Activated CD4-positive, alpha-beta T cell treated with anti-CD3 and anti-CD28 coated beads for 1 hour (primary cell): ENCODE data around the gene NPPC.
"Not testable (repeated sequence)": the region's sequence is repeated elsewhere in the genome, so short reads cannot be mapped to it uniquely, and the experiment has no call there.

Experiments
- DNase-seq: peaks from one replicate; pipeline ENCODE4 v3.0.0-alpha.2; 2020

Gene NPPC, protein sequence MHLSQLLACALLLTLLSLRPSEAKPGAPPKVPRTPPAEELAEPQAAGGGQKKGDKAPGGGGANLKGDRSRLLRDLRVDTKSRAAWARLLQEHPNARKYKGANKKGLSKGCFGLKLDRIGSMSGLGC

DNA sequence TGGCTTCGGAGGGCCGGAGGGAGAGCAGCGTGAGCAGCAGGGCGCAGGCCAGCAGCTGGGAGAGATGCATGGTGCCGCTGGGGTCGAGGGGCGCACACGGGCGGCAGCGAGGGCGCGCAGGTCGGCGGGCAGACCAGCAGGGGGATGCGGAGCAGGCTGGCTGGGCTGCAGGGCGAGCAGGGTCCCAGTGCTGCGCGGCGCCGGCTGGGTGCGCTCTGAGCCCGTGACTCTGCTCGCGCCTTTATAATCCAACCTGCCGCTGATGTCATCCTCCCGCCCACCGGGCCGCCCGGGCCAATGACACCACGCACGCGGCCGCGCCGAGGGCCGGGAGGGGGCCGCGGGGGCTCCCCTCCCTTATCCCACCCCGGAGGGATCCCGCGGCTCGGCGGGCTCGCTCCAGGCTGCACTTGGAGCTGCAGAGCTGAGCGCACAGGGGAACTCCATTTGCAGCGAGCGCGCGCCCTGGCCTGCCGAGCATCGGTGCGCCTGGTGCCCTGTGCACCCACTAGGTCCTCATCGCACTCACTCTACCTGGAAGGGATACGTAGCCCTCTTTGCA lies at the start of gene NPPC:
NPPC (minus strand) TSS at position 217 of the 562 bp plus-strand sequence; CDS start at position 70, 147 bp downstream.
- peak; percentile 34 for DNase-seq

DNA sequence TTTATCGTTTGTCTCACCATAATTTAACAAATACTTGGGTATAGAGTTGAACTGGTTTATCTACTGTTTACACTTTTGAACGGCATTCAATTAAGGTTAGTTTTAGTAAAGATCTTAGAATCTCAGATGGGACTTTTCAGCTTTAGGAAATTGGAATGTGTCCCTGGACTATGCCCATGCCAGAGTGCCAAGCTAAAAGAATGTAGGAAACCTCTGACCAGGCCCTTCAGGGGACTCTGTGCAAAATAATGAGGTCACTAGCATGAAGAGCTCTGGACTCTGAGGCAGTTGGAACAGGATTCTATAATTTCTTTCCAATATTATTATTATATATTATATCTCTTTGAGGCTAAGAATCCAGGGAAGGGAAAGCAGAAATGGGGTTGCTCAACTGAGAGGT lies 48.8 kb upstream of the NPPC start:
- DNase-seq, result no peak

DNA sequence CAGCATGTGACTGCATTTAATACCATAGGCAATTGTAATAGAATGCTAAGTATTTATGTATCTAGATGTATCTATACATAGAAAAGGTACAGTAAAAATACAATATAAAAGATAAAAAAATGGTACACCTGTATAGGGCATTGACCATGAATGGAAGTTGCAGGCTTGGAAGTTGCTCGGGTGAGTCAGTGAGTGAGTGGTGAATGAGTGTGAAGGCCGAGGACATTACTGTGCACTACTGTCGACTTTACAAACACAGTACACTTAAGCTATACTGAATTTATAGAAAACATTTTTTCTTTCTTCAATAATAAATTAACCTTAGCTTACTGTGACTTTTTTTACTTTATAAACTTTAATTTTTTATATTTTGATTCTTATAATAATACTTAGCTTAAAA lies 44.3 kb upstream of the NPPC start:
- DNase-seq, result no peak

DNA sequence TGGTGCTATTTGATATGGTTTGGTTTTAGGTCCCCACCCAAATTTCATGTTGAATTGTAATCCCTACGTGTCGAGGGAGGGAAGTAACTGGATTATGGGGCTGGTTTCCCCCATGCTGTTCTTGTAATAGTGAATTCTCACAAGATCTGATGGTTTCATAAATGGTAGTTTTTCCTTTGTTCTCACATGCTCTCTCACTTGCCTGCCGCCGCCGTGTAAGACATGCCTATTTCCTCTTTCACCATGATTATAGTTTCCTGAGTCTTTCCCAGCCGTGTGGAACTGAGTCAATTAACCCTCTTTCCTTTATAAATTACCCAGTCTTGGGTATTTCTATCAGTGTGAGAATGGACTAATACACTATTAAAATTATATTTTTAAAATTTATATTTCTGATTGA lies 42.6 kb upstream of the NPPC start:
- no peak for DNase-seq

DNA sequence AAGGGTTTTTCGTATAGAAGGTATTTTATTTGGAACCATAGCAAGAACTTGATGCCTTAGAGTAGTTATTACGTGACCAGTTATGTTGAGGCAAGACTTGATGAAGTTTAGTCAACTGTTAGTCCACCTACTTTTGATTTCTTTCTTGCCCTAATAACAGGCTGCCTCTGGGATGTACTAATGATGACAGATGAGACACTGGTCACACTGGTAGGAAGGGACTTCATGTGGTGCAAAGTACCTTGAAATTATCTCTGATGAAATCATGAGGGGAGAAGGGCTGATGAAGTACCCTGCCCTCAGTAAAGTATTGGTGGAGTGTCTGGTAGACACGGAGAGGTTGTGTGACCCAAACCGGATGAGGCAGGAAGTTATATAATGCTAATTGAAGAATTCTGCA lies 40.7 kb upstream of the NPPC start:
- no peak for DNase-seq

DNA sequence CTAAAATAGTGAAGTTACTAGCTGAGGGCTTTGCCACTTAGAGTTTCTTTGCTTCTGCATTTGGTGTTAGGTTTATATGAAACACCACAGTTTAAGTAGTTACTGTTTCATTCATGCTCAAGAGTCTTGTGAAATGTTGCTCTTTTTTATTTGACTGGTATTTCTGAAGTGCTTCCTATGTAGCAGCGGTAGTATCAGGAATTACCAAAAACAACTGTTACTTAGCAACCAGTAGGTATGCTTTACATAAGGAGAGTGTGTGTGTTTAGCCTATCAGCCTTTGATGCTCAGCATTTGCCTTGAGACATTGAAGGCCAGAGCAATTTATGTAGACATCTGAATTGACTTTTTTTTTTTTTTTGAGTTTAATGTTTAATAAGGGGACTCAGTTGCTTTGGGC lies 38.9 kb upstream of the NPPC start:
- no peak for DNase-seq

DNA sequence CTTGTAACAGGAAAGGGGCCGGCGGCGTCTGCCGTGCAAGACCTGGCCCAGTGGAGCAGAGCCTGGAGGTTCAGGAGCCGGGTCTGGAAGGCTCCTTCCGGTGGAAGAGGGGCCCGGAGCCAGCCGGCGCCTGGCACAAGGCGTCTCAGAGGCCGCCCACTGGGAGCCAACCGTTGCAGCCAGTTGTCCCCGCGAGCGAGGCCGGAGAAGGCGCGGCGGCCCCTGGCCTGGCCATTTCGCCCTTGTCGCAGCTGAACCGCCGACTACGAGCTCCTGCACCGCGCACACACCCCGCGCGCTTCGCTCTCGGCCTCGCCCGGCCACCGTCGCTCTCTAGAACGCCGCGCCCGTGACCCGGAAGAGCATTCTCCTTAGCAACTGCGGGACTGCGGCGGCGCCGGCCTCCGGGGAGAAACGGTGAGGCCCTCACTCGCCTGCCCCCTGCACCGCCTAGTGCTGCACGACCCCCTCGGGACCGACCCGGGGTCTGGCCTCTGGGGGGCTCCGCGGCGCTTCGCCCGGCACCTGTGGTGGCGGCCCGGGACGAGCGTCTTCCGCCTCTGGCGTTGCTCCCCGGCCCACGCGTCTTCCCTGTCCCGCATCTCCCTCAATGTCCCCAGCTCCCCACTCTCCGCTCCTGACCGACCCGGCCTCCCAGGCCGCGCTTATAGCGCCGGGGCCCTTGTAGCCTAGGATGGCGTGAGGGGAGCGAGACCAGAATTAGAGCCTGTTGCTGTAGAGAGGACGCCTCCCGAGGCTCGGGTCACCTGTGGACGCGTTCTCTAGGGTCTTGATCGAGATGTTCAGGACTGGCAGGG lies 35.4 kb upstream of the NPPC start, which contains the start of gene DIS3L2:
DIS3L2 (plus strand) TSS at position 365 of the 818 bp plus-strand sequence. CDS start 53,215 bp downstream, outside the sequence.
- peak; percentile 62 for DNase-seq

DNA sequence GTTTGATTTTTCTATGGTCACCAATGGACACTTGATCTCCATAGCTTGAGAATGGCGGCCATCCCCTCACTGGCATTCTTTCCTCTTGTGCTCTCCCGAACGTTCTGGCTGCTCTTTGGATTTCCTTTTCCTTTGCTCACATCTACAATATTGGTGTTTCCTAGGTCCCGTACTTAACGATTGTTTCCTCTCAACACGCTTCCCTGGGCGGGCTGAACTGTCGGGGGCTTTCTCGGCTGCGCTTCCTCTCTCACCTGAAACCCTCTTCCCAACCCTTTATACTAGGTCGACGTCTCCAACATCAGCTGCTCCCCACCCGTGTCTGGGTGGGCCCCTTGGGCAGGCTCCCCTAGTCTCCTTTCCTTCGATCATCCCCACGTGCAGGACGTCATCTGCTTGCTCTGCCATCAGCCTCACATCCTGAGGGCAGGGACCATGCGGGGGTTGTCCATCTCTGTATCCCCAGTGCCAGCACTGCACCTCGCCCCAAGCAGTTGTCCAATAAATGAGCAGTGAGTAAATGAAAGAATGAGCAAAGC lies 34.7 kb upstream of the NPPC start:
- DNase-seq, result no peak

DNA sequence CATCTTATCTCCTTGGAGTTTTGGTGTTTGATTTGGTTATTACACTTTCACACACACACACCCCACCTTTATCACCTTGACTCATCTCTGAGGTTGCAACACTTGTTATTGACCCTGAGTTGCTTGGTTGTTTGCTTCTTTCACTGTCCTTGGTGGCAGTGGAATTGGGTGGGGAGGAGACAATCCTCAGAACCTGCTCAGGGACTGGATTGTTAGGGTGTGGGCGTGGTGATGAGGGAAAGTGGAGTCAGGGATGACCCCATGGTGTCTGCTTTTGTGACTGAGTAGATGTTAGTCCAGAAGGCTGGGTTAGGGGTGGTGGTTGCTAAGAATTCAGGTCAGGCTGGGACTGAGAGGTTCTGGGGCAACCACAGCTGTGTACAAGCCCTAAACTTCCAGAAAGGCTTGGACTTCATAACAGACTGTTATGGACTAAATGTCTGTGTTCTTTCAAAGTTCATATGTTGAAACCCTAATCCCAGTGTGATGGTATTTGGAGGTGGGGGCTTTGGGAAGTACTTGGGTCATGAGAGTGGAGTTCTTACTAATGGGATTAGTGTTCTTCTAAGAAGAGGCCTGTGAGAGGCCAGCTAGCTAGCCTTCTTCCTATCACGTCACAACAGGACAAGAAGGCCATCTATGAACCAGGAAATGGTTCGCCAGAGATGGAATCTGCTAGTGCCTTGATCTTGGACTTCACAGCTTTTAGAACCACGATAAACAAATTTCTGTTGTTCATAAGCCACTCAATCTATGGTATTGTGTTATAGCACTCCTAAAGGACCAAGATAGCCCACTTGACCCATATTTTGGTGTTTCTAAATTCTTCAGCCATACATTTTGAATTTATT lies 31.9 kb upstream of the NPPC start:
- DNase-seq, result no peak

DNA sequence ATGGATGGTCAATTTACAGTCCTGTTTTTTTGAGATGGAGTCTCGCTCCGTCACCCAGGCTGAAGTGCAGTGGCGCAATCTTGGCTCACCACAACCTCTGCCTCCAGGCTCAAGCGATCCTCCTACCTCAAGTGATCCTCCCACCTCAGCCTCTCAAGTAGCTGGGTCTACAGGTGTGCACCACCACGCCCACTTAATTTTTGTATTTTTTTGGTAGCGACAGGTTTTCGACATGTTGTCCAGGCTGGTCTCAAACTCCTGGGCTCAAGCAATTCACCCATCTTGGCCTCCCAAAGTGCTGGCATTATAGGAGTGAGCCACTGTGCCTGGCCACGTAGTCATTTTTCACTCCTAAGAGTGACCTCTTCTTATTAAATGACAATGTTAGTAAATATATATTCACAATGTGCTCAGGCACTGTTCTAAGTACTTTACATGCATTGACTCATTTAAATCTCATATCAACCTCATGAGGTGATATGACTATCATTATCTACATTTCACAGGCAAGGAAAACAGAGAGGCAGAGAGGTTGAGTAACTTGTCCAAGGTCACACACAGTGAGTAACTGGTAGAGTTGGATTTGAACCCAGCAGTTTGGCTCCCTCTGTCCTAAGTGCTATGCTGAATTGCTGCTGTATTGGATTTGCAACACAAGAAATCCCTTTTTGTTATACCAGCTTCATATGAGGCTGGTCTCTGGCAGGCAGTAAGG lies 29.7 kb upstream of the NPPC start:
- no peak for DNase-seq

DNA sequence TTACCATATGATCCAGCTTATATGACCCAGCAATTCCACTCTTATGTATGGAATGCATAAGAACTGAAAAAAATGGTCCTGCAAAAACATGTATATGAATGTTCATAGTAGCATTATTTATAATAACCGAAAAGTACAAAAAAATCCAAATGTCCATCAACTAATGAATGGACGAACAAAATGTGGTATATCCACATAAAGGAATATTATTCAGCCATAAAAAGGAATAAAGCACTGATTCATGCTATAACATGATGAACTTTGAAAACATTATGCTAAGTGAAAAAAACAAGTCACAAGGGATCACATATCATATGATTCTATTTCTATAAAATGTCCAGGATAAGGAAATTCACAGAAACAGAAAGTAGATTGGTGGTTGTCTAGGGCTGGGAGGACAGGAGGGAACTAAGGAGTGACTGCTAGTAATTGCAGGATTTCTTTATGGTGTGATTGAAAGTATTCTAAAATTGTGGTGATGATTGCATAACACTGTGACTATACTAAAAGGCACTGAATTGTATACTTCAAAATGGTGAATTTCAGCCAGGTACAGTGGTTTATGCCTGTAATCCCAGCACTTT lies 25.3 kb upstream of the NPPC start:
- no peak for DNase-seq

DNA sequence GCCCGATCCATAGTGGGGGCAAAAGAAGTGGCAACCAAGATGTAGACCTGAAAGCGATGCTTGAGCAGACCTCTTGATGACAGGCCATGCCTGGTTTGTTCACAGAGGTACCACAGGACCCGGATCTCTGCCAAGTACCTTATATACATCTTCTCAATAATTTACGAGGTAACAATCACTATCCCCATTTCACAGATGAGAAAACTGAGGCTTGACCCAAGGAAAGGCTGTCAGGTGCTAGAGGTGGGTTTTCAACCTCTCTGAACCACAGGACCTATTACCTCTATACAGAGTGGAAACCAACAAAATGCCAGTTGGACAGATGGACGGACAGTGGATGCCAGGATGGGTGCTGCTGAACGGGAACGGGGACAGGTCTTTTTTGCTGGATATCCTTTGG lies 21.5 kb upstream of the NPPC start:
- DNase-seq, result no peak

DNA sequence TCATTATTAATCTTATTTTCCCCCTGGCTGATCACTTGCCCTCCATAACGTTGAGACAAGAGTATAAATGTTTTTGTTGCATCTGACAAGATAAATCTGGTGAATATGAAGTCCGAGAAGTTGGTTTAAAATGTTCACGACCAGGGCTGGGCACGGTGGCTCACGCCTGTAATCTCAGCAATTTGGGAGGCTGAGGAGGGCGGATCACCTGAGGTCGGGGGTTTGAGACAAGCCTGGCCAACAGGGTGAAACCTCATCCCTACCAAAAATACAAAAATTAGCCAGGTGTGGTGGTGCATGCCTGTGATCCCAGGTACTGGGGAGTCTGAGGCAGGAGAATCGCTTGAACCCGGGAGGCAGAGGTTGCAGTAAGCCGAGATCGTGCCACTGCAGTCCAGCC lies 20.9 kb upstream of the NPPC start:
- DNase-seq, result not testable (repeated sequence)

DNA sequence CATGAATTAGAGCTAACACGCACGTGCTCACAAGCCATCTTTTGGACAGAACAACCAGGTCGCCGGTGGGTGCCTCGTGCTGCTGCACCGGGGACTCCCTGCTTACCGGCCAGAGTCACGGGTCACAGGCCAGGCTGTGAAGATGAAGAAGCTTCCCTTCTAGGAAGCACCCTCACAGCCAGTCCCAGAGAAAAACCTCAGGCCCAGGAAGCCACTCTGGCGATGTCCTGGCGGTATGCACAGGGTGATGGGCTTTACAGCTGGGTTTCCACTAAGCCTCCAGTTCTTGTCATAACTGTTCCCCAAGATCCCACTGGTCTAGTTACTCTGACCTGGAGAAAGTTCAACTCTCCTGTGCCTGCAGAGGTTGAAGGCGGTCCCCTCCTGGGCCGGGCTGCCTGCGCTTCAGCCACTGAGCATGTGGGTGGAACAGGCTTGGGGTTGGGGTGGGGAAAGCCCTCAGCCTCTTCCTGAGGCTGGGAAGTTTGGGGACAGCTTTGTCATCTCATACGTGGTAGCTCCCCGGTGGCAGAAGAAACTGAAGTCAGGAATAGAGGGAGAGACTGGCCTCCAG lies 20.1 kb upstream of the NPPC start:
- DNase-seq, result no peak

DNA sequence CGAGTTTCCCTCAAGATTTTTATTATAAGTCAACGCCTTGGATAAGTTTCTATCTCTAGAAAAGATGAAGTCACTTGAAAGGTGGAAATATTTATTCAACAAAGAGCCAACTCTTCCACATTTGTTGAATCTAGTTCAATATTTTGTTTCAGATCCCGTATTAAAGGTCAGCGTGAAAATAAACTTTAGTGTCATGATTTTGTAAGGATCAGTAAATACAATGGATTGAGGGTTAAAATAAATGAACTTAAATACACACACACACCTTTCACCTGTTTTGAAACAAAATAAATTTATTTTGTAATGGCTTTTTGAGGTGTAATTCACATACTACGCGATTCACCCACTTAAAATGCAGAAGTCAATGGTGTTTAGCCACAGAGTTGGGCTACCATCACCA lies 16.0 kb upstream of the NPPC start:
- no peak for DNase-seq

DNA sequence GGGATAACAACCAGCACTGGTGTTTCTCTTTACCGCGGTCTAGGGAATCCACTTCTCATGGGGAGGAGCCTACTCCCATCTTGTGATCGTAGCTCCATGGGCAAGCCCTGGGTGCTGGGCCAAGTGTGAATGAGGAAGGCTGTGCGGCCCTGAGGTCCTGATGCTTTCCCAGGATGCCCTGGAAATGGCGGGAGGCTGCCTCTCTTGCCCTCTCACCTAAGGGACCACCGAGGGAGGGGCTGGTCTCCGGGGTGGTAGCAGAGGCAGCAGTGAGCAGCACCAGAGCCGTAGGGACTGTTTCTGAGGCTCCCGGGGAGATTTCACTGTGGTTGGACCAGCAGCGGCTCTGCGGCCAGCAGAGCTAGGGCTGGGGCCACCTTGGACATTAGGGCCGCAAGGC lies 15.5 kb upstream of the NPPC start:
- DNase-seq, result no peak

DNA sequence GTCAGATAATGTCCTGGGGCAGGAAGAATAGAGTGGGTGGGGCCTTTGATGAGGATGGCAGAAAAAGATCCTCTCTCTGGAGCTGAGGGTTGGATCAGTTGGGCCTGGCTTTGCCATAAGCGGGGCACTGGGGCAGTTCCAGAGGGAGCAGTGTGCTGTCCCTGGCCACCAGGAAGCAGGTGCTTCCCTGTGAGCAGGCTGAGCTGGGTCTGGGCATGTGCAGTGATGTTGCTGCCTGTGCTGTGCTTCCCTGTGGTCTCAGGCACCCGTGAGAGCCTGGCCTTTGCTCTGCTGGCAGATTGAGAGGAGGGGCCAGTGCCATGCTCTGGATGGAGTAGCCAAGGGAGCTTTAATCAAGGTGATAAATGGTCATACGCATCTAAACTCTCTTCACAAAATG lies 14.6 kb upstream of the NPPC start:
- DNase-seq, result no peak

DNA sequence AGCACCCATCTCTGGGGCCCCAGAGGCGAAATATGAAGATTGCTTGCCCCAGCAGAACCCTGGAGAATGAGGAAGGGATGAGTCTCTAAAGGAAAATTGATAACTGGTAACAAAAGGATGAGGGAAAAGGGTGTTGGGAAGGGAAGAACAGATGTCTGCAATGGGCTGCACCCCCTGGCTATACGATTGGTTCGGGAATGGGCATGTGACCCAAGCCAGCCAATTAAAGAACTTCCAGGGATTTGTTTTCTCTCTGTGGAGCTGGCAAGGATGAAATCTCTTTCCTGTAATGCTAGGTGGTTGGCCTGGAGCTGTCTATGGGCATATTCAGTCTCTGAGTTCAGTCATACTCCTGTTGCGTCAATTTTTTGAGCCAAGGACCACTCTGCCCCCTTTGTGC lies 12.8 kb upstream of the NPPC start:
- no peak for DNase-seq

DNA sequence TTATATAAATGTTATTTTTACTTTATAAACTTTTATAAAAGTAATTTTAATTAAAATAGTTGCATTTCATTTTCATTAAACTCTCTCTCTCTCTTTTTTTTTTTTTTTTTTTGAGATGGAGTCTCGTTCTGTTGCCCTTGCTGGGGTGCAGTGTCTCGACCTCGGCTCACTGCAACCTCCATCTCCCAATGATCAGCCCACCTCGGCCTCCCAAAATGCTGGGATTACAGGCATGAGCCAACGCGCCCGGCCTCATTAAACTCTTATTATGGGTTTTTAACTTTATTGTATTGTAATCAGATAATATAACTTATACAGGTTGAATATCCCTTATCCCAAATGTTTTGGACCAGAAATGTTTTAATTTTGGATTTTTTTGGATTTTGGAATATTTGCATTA lies 10.9 kb upstream of the NPPC start:
- no peak for DNase-seq

DNA sequence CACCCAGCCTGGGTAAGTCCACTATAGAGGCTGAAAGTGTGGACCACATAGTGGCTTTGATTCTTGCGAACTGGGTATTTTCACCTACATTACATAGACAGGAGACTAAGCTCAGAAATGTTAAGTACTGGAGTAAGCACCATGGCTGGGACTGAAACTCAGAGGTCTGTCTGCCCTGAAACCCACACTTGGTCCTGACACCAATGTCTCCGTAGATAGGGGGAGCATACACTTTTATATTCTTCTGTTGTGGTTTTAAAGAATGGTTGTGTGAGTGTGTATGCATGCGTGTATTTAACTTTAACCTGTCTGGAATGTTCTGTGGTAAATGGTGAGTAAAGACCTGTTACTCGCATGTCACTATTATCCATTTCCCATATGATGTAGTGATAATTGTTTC lies 10.3 kb upstream of the NPPC start:
- no peak for DNase-seq

DNA sequence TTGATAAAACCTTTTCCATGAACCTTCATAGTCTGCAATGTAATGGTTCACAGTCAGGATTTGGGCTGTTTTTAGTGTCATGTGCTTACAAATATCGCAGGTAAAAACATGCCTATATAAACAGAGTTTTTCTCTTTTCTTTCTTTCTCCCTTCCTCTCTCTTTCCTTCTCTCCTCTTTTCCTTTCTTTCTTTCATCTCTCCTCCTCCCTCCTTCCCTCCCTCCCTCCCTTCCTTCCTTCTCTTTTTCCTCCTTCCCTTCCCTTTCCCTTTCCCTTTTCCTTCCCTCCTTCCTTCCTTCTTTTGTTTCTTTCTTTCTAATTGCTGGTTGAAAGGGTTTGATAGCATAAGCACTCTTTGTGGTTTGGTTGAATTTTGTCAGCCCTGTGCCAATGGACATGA lies 9.6 kb upstream of the NPPC start:
- no peak for DNase-seq

DNA sequence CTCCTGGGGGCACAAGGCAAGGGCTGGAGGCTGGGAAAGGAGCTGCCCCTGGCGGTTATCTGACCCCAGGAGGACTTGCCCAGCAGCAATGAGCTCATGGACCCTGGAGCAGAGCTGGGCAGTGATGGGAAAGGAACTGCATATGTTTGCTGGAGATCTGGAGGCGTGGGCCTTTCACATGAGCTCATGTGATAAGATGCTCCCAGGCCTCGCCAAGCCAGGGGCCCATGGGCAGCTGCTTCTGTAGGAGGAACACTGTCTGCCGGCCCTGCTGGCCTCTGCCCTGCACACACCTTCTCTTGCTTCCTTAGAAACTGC lies 9.0 kb upstream of the NPPC start:
- DNase-seq, result no peak
